GM19025 (cell line): ENCODE measurements around the gene ADAP1.
"Not testable (repeated sequence)": the region's sequence is repeated elsewhere in the genome, so short reads cannot be mapped to it uniquely, and the experiment has no call there.

Source experiments
- ATAC-seq: cut with Tn5 transposase; IDR thresholded peaks from one replicate; pipeline ENCODE4 v1.9.1; 2021; ENCODE audit warnings: mild to moderate bottlenecking, low read depth, moderate library complexity; ENCODE audit not compliant: unreplicated experiment

ADAP1 gene

DNA sequence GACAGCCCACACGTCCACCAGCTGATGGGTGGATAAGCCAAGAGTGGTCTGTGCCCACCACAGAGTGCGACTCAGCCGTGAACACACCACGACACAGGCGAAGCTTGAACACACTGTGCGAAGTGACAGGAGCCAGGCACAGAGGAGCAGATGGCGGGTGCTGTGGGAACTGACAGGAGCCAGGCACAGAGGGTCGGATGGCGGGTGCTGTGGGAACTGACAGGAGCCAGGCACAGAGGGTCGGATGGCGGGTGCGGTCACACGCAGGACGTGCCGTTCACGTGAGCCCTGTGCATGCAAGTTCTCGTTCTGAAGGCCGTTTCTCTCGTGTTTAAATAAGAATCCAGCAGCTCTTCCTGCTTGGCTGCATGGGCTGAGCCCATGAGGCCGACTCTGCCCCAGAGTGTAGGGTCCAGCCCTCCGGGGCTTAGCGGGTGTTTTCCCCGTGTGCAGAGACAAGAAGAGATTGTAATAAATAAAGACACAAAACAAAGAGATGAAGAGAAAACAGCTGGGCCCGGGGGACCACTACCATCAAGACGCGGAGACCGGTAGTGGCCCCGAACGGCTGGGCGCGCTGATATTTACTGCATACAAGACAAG lies 5.9 kb upstream of the ADAP1 start:
- no peak for ATAC-seq

DNA sequence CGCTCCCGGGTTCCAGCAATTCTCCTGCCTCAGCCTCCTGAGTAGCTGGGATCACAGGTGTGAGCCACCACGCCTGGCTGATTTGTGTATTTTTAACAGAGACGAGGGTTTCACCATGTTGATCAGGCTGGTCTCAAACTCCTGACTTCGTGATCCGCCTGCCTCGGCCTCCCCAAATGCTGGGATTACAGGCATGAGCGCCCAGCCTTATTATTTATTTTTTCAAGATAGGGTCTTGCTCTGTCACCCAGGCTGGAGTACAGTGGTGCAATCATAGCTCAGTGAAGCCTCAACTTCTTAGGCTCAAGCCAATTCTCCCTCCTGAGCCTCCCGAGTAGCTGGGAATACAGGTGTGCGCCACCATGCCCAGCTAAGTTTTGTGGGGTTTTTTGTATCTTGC lies 5.3 kb upstream of the ADAP1 start:
- ATAC-seq, result not testable (repeated sequence)

DNA sequence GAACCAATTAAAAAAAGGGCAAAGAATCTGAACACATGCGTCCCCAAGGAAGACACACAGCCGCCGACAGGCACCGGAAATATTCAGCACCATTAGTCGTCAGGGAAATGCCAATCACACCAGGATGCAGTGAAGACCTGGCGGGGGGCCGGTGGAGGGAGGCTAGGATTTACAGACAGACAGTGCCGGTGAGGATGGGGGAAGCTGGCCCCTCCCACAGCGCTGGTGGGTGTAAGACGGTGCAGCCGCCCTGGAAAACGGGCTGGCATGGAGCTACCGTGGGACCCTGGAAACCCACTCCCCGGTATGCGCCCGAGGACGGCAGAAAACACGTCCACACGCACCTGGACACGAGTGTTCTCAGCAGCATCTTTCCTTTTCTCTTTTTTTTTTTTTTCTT lies 4.8 kb upstream of the ADAP1 start:
- ATAC-seq, result no peak

DNA sequence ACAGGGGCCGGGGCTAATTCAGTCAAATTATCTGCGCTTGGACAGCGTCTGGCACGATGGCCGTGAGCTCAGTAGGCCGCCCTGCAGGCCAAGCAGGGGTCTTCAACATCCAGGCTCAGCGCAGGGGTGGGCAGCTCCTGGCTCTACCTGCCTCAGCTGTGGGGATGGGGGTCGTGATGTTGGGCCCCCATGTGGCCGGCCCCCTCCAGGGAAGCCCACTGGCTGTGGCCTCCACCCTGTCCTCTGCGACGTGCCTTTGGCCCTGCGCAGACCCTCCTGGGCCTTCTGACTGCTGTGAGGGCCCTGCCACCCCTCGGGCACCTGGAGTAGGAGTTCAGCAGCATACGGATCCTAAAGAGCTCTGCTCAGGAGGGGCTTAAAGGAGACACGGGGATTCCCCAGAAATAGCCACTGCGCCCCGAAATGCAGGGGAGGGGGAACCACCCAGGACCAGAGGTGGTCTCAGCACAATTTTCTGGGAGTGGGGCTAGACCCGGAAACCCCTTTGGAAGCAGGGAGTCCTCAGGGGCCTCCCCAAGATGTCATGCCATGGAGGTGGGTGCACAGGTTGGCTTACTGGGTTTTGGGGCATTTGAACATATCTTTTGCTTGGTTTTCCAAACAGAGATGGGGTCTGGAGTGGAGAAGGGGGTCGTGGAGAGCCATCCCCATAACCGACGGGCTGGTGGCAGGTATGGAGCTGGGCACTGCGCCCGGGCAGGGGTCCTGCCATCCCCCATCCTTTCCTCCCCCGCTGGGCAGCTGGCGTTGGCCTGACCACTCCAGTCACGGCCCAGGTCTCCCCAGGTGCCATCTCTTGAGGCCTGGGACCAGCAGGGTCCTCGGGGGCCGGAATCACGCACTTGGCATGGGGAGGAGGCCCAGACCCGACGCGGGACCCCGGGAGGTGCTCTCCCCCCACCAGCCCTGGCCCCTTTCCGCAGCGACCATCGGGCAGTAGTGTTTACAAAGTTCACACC lies 4.0 kb upstream of the ADAP1 start:
- no peak for ATAC-seq

DNA sequence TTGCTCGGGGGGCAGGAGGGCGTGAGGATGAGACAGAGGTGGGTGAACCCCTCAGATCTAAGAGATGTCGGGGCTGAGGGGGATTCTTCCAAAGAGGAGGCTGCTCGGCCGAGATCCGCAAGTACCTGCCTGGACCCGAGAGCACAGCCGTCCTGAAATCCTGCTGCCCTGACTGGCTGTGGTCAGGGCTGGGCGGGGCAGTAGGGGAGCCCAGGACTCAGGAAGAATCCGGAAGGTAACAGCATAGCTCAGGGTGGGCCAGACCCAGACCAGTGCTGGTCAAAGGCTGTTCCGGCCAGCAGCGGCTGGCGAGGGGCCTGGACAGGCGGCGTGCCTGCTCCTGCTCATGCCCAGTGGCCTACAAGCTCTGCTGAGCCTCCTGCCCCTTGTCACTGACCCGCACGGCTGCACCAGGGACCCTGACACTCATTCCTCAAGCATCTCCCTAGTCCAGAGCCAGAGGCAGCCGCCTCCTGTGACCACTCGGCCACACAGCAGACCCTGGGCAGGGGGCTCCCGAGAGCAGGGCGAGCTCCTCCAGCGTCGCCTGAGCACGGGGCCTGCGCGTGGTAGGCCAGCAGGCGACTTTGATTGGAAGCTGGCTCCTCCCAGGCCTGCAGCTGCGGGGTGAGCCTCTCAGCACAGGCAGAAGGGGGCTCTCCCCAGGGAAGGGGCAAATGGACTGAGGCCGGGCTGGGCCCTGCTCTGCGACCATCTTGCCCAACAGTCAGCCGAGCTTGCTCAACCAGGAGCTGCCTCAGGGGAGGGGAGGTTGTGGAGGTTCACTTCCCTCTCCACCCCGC lies 3.1 kb upstream of the ADAP1 start:
- no peak for ATAC-seq

DNA sequence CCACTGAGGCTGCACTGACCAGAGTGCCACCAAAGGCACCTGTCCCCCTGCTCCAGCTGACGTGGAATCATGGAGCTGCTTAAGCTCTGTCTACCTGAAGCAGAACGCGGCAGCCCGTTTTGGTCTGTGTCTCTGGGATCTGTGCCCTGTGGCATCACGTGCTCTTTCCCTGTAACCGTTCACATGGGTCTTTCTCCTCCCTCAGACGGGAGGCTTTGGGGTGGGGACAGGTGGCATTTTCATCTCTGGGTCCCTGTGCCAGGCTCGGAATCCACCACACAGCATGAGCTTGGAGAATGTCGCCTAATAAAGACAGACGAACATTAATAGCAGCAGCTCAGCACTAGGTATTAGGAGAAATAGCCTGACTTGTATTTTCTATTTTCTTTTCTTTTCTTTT lies 1.6 kb upstream of the ADAP1 start:
- ATAC-seq, result no peak

DNA sequence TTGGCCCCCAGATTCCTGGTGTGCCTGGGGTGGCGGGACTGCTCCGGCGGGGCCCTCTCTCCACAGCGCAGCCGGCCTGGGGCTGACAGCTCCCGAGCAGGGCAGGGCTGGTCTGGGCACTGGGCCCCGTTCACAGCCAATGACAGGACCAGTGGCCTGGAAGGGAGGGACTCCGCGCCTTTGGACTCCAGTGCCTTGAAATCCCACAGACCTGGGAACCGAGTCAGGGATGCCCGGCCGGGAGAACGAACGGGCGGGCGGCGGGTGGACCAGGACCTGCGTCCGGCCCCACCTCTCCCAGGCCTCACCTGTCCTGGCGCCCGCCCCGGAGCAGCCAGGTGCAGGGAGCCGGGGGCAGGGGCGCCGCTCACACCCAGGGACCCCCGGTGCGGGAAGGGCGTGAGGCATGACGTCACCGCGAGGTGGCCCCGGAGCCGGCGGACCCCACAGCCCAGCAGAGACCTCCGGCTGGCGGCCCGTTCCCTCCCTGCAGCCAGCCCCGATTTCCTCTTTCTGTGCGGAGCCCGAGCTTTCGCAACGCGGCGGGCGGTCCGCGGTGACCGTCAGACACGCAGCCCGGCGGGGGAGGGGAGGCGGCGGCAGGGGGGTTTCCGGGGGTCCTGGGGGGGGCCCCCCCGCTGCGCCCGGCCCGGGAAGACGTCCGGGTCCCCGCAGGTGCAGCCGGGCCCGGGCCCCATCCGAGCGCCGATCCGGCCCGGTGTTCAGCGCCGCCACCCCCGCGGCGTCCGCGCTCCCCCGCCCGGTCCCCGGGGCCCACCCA lies 743 bp downstream of the ADAP1 start:
- peak; percentile 7 for ATAC-seq

DNA sequence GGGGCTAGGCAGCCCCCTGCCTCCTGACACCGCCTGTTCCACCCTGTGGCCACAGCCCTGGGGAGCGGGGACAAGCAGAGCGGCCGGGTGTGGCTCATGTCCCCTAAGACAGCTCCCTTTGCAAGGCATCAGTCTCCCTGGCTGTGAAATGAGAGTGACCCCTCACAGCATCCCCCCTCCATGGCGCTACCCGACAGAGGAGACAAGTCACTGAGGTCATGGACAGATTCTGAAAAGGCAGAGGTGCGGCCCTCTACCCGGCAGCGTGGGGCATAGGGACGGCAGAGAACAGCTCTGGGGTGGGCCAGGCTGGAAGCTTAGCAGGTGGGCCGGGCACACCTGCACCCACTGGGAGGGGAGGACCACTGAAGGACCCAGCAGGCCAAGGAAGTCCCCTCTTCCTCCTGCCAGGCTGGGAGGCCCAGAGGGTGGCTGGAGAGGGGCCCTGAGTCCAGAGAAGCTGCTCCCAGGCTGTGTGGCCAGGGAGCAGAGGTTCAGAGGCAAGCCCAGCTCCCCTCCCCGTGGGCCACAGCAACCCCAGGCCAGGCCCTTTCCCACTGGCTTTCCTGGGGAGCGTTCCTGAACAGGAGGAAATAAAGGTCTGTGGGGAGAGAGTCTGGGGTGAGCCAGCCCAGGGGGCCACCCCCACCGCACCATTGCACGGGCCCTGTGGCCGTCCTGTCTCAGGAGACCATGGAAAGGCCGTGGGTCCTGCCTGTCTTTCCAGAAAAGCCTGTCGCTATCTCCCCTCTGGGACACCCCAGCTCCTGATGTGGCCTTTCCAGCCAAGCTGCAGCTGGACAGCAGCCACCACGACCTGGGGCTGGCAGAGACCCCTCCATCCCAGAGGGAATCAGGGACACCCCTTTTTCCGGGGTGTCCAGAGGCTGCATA lies 1.7 kb downstream of the ADAP1 start:
- no peak for ATAC-seq

DNA sequence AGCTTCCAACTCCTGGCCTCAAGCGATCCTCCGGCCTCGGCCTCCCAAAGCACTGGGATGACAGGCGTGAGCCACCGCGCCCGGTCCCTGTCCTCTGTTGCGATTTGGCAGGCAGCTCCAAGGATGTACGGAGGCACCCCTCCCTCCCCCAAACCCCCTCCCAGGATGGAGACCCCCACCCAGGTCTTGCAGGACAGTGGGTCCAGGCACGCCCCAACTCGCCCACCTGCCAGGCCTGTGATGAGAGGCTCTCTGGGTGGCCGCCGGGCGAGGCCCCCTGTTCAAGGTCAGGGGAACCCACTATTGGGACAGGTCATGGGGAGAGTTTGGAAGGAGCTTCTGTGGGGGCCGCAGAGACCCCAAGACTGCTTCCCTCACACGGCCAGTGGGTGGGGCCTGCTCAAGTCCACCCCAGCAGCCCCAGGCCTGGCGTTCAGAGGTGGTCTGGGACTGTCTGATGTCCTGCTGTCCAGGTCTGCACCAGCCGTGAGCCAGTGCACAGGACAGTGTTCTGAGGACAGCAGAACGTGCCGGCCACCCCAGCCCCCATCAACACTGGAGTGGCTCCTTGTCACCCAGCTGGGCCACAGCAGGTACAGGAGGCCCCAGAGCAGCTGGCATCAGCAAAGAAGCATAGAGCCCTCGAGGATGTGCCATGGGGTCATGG lies 2.5 kb downstream of the ADAP1 start:
- no peak for ATAC-seq

DNA sequence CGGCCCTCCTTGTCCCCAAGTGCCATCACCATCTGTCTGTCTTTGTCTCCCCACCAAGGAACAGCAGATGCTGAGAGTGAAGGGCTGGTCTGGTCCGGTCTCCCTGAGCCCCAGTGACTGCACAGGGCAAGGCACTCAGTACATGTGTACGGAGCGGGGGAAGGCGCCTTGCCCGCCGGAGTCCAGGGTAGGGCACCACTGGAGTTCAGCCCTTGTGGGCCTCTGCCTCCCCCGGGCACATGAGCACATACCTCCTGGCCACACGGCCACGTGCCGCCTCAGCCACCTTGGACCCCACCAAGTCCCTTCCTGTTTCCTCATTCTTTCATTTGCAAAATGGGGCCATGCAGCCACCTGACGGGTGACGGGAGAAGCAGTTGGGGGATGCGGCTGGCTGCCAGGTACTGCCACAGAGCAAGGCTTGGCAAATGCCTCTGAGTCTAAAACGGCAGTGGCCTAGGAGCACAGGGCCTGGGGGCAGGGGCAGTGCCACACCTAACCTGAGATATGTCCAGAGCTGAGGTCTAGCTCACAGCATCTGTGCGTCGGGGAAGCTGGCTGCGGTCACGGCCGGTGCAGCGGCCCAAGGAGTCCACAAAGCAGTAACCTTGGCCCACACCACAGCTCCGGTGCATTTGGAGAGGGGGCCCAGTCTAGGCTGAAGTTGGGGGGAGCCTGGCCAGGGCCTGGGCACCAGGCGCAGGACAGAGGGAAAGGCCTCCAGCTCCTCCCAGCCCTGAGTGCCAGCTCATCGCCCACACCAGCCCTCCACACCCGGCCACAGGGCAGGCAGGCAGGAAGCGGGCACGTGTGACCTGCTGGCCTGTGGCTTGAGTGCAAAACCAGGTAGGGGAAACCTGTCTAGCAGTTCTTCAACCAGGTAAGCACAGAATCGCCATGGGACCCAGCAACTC lies 5.2 kb downstream of the ADAP1 start:
- no peak for ATAC-seq

DNA sequence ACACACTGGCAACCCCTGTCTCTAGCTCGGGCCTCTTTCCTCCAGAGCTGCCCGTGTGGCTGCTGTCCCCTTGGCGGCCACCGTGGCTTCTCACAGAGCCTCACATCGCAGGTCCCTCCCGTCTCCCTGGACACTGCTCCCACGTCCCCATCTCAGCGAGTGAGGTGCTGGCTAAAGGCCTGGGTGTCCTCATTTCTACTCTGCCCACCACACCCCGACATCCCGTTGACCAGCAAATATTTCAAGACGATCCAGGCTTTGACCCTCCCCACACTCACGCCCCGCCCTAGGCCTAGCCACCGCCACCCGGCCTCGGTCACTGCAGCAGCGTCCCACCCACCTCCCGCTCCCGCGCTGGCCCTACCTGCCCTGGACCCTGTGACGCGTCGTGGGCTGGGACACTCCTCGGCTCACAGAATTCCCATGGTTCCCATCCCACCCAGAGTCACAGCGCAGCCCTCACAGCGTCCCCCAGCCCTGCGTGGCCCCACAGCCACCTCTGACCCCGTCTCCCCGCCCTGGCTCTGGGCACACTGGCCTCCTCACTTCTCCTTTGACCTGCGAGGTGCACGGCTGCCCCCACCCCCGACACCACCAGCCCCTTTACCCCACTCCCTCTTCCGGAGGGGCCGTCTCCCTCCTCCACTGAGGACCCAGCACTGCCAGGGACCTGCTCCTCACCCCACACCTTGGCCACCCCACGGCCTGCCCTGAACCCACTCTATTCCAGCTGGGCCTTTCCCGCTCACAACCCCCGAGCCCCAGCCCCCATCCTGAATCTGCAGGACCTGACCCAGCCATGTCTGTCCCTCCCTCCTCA lies 6.9 kb downstream of the ADAP1 start:
- no peak for ATAC-seq

DNA sequence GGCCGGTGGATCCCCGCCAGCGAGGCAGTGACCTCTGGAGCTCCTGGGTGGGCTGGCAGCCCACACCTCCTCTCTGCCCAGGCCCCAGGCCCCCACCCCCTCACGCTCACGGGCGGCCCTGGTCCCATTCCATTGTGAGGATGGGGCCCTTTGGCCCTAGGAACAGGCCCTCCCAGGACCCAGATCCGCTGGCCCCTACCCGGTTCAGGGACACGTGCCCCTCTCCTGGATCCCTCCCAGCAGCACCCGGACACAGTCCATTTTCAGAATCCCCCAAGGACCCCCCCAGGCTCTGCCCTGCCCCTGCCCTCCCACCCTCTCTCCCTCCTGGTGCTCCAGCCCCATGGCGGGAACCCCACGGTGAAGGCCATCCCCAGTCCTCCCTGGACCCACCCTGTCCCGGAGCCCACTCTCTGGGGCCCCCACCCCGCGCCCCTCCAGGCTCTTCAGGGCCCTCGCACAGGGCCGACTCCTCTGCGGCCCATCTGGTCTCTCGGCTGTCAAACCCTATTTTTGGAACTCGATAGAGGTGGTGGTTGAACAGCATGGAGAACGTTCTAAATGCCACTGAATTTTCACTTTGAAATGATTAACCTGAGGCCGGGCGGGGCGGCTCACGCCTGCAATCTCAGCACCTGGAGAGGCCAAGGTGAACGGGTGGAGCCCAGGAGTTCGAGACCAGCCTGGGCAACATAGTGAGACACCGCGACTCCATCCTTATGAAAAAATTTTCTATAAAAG lies 8.1 kb downstream of the ADAP1 start:
- no peak for ATAC-seq

DNA sequence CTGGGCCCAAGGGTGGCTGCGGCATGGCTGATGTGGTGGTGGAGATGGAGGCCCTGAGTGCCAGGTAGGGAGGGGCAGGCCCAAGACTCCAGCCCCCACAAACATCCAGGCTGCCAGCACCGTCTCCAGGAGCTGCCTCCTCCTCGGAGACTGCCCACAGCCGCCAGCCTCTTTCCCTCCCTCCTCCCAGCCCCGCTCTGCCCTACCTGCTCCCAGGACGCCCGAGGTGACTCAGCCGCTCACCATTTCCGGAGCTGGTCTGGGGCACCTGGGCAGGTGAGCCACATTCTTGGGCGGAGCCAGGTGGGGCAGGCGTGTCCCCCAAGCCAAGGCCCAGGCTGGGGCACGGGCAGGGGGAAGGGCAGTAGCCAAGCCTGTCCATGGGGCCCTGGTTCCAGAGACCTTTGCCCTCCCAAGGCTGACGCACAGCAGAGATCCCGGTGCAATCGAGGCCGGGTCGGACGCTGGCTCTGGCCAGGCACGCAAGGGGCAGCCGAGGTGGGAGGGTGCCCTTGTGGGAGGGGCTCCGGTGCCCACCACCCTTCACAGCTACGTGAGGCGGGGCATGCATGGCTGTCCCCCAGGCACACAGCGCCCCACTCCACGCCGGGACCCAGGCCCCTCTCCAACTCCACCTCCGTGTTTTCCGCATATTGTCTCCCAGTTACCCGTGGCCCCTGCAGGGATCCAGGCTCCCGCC lies 8.8 kb downstream of the ADAP1 start:
- no peak for ATAC-seq

DNA sequence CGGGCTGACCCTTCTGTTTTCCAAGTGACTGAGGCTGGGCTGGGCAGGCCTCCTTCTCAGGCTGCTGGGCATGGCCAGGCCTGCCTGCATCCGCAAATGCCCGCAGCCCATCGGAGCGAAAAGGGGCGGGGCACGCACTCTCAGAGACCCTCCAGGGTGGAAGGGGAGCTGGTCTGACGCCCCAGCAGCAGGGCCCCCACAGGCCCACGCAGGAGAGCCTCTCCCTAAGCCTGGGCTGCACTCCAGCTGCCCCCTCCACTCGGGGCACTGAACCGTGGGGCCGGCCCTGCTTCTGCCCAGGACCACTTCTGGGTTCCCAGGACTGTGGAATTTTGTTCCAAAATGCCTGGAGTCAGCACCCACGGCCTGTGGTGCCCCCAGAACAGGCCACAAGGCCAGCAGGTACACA lies 9.3 kb downstream of the ADAP1 start:
- no peak for ATAC-seq

DNA sequence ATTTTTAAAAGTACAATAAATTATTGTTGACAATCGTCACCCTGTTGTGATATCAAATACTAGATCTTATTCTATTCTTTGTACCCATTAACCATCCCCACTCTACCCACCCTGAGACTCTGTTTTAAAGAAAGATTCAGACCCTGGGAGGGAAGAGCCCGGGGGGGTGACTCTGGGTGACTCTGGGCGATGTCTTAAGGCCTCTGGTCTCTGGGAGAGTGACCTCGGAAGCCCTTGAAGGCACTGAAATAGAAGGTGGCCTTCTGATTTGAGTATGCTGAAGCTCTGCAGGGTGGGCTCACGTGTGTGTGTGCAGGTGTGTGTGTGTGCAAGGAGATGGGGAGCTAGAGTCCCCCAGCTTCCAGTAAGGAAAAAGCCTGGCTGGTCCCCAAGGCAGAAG lies 9.7 kb downstream of the ADAP1 start:
- ATAC-seq, result no peak

DNA sequence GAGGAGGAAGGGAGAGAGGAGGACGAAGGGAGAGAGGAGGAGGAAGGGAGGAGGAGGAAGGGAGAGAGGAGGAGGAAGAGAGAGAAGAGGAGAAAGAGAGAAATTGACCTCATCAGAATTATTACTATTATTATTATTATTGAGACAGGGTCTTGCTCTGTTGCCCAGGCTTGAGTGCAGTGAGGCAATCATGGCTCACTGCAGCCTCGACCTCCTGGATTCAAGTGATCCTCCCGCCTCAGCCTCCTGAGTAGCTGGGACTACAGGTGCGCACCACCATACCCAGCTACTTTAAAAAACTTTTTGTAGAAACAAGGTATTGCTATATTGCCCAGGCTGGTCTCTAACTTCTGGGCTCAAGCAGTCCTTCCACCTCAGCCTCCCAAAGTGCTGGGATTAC lies 10.7 kb downstream of the ADAP1 start:
- ATAC-seq, result not testable (repeated sequence)
